Natural killer cell treated with Interleukin-12 subunit alpha and Interleukin-12 subunit beta and Interleukin-15 and Interleukin-18, amount 100 ng/mL, for 72 hours (primary cell): ENCODE data around the gene LRRC75A. TPM values are rescaled to one million over a fixed set of nuclear protein-coding genes. Genes with fewer than 3 reads are reported as not detected.

Source experiments
- ATAC-seq, 2 donors: fragments of 150-1000 bp; cut with Tn5 transposase in 1 of 2; sonication (Bioruptor Pico), chemical (Tn5 transposase) in 1 of 2; 2 replicates each; pipeline ENCODE4 v1.10.0; 2021
- DNase-seq: peaks from one replicate; pipeline ENCODE4 v3.0.0; 2022; ENCODE audit warnings: low spot score
- H3K27ac Mint-ChIP-seq, 2 donors: 1 replicate in 1 of 2; 2 replicates in 1 of 2; pipeline ENCODE4 v1.8.0; 2022; ENCODE audit warnings: mixed read lengths in 2 of 2, mild to moderate bottlenecking in 1 of 2, moderate library complexity in 1 of 2
- H3K27me3 Mint-ChIP-seq, 2 donors: 1 replicate in 1 of 2; 2 replicates in 1 of 2; pipeline ENCODE4 v1.8.0; 2022; ENCODE audit warnings: mixed read lengths in 2 of 2
- H3K36me3 Mint-ChIP-seq: one replicate; pipeline ENCODE4 v1.8.0; 2022; ENCODE audit warnings: mixed read lengths
- H3K4me1 Mint-ChIP-seq, 2 donors: 1 replicate in 1 of 2; 2 replicates in 1 of 2; pipeline ENCODE4 v1.8.0; 2022; ENCODE audit warnings: low read depth in 2 of 2, mixed read lengths in 2 of 2, mild to moderate bottlenecking in 1 of 2
- H3K4me3 Mint-ChIP-seq: one replicate; pipeline ENCODE4 v1.8.0; 2022; ENCODE audit warnings: mixed read lengths
- H3K9me3 Mint-ChIP-seq: 2 replicates; pipeline ENCODE4 v1.8.0; 2022; ENCODE audit warnings: mixed read lengths
- total RNA-seq, 2 donors: library from RNA; stranded (reverse); gene quantifications; one replicate each; pipeline ENCODE4 v1.2.3, GENCODE V29; 2022

LRRC75A gene
- total RNA-seq, 2 donors from 2014 or later, result 1.9 to 2.6 TPM

DNA sequence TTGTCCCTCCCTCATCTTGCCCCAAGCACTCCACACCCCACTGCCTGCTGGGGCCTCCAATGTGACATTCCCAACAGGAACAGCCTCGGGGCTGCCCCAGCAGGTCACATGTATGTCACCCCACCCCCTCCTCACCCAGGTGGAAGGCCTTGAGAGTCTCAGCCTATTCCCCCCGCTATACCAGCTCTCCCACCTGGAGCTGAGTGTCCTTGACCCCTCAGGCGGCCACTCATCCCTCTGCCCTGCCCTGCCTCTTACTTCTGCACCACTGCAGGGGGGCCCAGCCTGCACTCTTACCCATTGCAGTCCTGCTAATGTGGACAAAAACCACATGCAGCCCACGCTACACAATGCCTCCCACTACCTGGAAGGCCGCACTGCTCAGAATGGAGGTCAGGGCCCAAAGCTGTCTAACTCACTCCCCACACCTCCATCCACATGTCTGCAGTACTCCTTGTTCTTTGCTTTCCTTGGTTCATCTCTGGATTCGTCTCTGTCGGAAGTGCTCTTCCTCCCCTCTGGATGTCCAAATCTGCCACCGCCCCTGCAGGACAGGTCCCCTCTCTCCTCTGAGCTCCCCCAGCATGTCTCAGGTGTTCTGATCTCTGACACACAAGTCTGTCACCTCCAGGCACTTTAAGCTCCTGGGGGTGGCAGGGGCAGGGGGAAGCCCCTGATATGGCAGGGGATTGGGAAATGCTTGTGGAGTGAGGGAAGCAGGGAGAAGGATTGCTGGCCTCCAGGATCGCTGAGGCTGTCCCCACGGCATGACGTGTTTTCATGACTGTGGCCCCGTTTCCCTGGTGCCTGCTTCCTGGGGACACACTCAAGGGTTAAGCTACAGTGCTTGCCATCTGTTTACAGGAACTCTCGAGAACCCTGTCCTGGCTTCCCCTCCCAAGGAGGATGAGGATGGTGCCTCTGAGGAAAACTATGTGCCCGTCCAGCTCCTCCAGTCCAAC, 55.8 kb downstream of the LRRC75A start:
- Mint-ChIP-seq H3K4me3 (no peak overlapping the region), H3K36me3 (peaks cover 16% of the 10 kb centered on the region), H3K27ac (peak overlapping the region; percentile 70 to 97)

DNA sequence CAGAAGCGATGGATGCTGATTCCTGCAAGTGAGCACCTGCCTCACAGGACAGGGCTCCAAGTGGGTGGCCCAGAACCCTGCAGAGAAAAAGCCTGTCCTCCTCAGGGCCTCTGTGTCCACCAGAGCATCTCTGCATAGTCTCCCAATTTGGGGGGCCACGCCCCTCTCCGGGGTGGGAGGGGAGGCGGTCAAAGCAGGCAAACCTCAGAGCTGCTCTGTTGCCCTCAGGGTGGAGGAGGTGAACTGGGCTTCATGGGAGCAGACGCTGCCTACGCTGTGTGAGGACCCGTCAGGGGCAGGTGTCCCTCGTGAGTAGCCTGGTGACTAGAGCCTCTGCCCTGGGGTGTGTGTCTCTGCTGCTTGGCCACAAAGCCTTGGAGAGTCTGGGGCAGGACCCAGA, 57.3 kb downstream of the LRRC75A start:
- Mint-ChIP-seq H3K27me3 (no peaks in the 10 kb centered on the region), H3K4me3 (no peak overlapping the region), H3K36me3 (peaks cover 8% of the 10 kb centered on the region), H3K9me3 (no peaks in the 10 kb centered on the region), H3K27ac (no peak overlapping the region), H3K4me1 (peaks cover 30 to 33% of the 10 kb centered on the region in 2 donors)
- ATAC-seq, result no peak
- DNase-seq, result no peak

More for the DNA sequence above, 55.8 kb downstream of the LRRC75A start:
- DNase-seq (no peak), ATAC-seq (no peak)
- no peaks in the 10 kb centered on the region for H3K9me3 Mint-ChIP-seq
- peaks cover 39 to 43% of the 10 kb centered on the region in 2 donors for H3K4me1 Mint-ChIP-seq
- H3K27me3 Mint-ChIP-seq, result no peaks in the 10 kb centered on the region

DNA sequence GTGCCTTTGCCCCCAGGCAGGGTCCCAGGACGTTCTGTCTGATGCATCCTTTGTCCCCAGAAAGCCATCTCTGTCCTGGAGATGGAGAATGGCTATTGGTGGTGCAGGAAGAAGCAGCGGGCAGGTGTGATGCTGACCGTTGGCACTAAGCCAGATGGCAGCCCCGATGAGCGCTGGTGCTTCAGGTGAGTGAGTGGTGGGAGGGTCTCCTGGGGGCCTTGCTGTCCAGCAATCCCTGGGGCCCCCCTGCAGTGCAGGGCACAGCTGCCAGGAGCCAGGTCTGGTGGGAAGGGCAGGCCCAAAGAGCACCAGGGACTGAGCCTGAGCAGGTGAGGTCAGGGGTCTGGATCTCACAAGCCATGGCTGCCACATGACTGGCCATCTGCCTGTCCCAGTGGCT, 58.5 kb downstream of the LRRC75A start:
- Mint-ChIP-seq H3K27ac (no peak overlapping the region), H3K27me3 (no peaks in the 10 kb centered on the region), H3K36me3 (peaks cover 11% of the 10 kb centered on the region), H3K9me3 (no peaks in the 10 kb centered on the region), H3K4me3 (no peak overlapping the region), H3K4me1 (peaks cover 20 to 26% of the 10 kb centered on the region in 2 donors)
- no peak for DNase-seq
- no peak for ATAC-seq

DNA sequence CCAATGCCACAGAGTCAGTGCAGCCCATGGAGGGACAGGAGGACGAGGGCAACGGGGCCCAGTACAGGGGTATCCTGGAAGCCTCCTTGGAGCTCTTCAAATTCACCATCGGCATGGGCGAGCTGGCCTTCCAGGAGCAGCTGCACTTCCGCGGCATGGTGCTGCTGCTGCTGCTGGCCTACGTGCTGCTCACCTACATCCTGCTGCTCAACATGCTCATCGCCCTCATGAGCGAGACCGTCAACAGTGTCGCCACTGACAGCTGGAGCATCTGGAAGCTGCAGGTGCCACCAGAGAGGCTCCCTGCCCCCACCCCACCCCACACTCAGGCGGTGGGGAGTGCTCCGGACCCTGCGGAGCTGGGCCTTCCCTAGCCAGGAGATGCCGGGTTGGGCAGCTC, 60.0 kb downstream of the LRRC75A start:
- Mint-ChIP-seq H3K27ac (no peak overlapping the region), H3K4me1 (peaks cover 13 to 16% of the 10 kb centered on the region in 2 donors), H3K4me3 (no peak overlapping the region), H3K9me3 (no peaks in the 10 kb centered on the region), H3K27me3 (no peaks in the 10 kb centered on the region), H3K36me3 (peaks cover 11% of the 10 kb centered on the region)
- ATAC-seq, result no peak
- no peak for DNase-seq

DNA sequence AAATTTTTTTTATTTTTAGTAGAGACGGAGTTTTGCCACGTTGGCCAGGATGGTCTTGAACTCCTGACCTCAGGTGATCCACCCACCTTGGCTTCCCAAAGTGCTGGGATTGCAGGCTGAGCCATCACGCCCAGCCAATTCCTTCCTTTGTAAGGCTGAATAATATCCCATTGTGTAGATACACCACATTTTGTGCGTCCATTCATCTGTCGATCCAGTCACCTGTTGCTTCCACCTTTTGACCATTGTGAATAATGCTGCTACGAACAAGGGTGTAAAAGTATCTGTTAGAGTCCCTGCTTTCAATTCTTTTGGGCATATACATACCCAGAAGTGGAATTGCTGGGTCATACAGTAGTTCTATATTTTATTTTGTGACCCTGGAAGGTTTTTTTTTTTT, 61.3 kb downstream of the LRRC75A start:
- H3K9me3 Mint-ChIP-seq, result no peaks in the 10 kb centered on the region
- H3K27ac Mint-ChIP-seq, result no peak overlapping the region
- H3K36me3 Mint-ChIP-seq, result peaks cover 11% of the 10 kb centered on the region
- no peak for ATAC-seq
- no peaks in the 10 kb centered on the region for H3K27me3 Mint-ChIP-seq
- peaks cover 5 to 12% of the 10 kb centered on the region in 2 donors for H3K4me1 Mint-ChIP-seq
- DNase-seq, result no peak
- H3K4me3 Mint-ChIP-seq, result no peak overlapping the region

DNA sequence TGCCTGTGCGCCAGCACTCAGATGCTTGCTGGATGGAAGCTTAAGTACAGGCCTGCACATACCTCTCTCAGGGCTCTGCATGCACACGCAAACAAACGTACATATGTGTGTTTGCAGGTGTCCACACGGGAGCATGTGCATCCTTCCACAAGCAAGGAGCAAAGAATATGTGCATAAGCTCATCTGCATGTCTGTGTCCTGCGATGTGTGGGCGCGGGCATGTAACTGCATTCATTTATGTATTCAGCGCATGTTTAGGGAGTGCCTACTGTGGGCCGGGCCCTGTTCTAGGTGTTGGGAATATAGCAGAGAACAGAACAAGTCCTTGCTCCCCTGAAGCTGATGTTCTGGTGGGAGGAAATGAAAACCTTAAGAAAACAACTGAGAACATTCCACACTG, 62.9 kb downstream of the LRRC75A start:
- H3K4me1 Mint-ChIP-seq, result peaks cover 0 to 6% of the 10 kb centered on the region in 2 donors
- no peak overlapping the region for H3K4me3 Mint-ChIP-seq
- H3K27ac Mint-ChIP-seq, result peak overlapping the region in 1 of 2 donors; percentile 34
- no peaks in the 10 kb centered on the region for H3K9me3 Mint-ChIP-seq
- H3K36me3 Mint-ChIP-seq, result peaks cover 11% of the 10 kb centered on the region
- DNase-seq (no peak), ATAC-seq (no peak)
- H3K27me3 Mint-ChIP-seq, result no peaks in the 10 kb centered on the region

DNA sequence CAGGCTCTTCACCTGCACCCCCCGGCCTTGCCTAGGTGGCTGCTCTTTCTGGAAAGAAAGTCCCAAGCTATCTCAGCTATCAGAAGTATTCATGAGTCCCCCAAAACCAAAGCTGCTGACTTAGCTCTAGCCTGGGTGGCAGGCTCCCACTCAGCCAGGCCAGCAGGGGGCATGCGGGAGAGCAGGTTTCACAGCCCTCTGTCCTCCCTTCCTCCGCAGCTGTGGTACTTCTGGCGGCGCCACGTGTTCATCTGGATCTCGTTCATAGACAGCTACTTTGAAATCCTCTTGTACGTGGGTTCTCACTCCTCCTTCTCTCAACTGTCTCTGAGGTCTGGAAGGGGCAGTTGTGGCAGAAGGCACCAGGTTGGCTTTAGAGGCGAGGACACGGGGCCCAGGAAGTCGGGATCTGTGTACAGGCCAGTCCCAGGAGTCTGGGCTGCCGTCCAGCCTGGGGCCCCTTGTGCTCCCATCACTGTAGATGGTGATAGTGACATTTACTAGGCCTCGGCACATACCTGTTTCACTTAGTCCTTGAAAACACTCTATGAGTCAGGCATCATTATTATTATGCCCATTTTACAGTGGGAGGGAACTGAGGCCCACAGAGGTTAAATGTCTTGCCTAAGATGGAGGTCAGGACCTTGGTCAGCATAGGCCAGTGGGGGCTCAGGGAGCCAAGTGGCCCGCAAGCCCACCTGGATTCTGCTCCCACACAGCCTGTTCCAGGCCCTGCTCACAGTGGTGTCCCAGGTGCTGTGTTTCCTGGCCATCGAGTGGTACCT, 63.7 kb downstream of the LRRC75A start:
- H3K36me3 Mint-ChIP-seq, result peaks cover 11% of the 10 kb centered on the region
- ATAC-seq (peak in 1 of 2 donors; percentile 62), DNase-seq (no peak)
- no peaks in the 10 kb centered on the region for H3K9me3 Mint-ChIP-seq
- no peak overlapping the region for H3K27ac Mint-ChIP-seq
- peaks cover 0 to 6% of the 10 kb centered on the region in 2 donors for H3K4me1 Mint-ChIP-seq
- no peaks in the 10 kb centered on the region for H3K27me3 Mint-ChIP-seq
- no peak overlapping the region for H3K4me3 Mint-ChIP-seq

DNA sequence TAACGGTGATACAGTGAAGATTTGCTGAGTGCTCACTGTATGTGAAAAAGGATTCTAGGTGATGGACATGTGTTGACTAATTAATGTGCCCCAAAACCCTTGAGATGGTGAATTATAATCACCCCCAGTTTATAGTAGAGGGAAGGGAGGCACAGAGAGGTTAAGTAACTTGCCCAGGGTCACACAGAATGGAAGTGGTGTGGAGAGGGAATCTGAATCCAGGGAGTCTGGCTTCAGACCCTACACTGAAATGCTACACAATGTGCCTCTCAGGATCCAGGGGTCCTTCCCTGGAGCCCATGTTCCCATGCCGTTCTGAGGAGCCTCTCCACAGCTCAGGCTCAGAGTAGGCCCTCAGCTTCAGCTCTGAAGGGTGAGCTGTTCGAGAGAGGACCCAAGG, 65.0 kb downstream of the LRRC75A start:
- Mint-ChIP-seq H3K36me3 (peaks cover 11% of the 10 kb centered on the region), H3K27me3 (no peaks in the 10 kb centered on the region), H3K27ac (no peak overlapping the region), H3K4me3 (no peak overlapping the region), H3K9me3 (no peaks in the 10 kb centered on the region), H3K4me1 (peaks cover 0 to 9% of the 10 kb centered on the region in 2 donors)
- no peak for DNase-seq
- no peak for ATAC-seq

DNA sequence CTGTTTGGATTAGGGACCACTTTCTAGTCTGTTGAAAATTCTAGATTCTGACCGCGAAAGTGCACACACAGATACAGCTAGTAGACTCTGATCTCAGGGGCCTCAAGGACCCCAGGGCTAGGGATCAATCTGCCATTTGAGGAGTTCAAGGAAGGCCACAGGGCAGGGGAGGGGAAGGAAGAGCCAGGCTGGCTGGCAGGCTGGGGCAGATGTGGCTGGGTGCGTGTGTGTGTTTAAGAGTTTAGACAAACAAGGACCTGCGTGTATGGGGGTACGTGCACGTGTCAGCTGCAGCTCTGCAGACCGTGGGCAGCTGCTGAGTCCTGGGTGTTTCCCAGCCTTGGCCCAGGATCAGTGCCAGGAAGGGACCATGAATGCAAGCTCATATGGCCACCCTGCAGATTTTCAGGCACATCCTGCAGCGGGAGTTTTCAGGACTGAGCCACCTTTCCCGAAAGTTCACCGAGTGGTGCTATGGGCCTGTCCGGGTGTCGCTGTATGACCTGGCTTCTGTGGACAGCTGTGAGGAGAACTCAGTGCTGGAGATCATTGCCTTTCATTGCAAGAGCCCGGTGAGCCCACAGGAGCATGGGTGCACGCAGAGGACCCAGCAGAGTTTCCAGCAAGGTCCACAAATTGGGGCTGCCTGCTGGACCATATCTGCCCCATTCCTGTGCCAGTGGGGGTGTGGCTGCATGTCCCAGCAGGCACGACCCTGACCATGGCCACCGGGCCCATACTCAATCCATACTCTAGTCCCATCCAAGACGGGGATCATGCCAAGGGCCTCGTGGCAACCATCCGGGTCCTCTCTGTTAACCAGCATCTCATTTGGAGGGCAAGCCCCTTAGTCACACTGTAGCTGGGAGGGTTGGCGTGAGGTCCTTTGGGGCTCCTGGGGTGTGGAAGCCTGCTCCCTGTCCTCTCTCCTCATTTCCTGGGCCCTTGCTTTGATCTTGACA, 66.0 kb downstream of the LRRC75A start:
- no peak for DNase-seq
- no peak overlapping the region for H3K27ac Mint-ChIP-seq
- no peak for ATAC-seq
- H3K27me3 Mint-ChIP-seq, result no peaks in the 10 kb centered on the region
- no peak overlapping the region for H3K4me3 Mint-ChIP-seq
- H3K9me3 Mint-ChIP-seq, result no peaks in the 10 kb centered on the region
- peaks cover 1 to 13% of the 10 kb centered on the region in 2 donors for H3K4me1 Mint-ChIP-seq
- peaks cover 11% of the 10 kb centered on the region for H3K36me3 Mint-ChIP-seq

DNA sequence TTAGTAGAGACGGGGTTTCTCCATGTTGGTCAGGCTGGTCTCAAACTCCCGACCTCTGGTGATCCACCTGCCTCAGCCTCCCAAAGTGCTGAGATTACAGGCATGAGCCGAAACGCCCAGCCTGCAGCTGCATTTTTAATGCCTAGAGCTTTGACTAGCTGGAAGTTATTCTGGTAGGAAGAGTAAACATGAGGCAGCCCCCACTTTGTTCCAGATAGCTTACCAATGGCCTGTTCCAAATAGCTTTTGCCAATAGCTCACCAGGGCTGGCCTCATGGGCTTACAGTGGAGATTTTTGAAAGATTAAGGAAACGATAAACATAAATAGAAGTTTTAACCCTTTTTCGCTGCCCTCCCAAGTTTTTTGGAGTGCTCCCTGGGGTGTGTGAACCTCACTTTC, 66.8 kb downstream of the LRRC75A start:
- H3K4me3 Mint-ChIP-seq, result no peak overlapping the region
- no peak overlapping the region for H3K27ac Mint-ChIP-seq
- no peaks in the 10 kb centered on the region for H3K27me3 Mint-ChIP-seq
- no peak for ATAC-seq
- DNase-seq, result no peak
- H3K9me3 Mint-ChIP-seq, result no peaks in the 10 kb centered on the region
- H3K36me3 Mint-ChIP-seq, result peaks cover 12% of the 10 kb centered on the region
- peaks cover 9 to 17% of the 10 kb centered on the region in 2 donors for H3K4me1 Mint-ChIP-seq

DNA sequence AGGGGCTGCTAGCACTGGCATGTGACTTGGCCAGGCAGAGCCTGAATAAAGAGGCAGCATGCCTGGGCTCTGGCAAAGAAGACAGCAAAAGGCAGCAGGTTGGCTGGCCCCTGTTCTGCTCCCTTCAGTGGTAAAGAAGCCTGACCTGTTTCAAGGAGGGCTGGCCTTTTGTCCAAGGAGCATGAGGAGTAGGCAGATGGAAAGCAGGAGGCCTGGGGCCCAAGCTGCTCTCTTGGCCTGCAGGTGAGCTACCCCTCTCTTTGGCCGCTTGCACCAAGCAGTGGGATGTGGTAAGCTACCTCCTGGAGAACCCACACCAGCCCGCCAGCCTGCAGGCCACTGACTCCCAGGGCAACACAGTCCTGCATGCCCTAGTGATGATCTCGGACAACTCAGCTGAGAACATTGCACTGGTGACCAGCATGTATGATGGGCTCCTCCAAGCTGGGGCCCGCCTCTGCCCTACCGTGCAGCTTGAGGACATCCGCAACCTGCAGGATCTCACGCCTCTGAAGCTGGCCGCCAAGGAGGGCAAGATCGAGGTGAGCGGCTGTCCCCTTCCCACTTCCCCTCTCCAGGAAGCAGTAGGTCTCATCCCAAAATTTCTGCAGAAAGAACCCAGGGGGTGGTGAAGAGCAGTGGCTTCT, 68.6 kb downstream of the LRRC75A start:
- ATAC-seq, result no peak
- no peaks in the 10 kb centered on the region for H3K27me3 Mint-ChIP-seq
- H3K4me3 Mint-ChIP-seq, result no peak overlapping the region
- H3K27ac Mint-ChIP-seq, result no peak overlapping the region
- peaks cover 4% of the 10 kb centered on the region for H3K36me3 Mint-ChIP-seq
- H3K4me1 Mint-ChIP-seq, result peaks cover 24 to 31% of the 10 kb centered on the region in 2 donors
- no peak for DNase-seq
- no peaks in the 10 kb centered on the region for H3K9me3 Mint-ChIP-seq

DNA sequence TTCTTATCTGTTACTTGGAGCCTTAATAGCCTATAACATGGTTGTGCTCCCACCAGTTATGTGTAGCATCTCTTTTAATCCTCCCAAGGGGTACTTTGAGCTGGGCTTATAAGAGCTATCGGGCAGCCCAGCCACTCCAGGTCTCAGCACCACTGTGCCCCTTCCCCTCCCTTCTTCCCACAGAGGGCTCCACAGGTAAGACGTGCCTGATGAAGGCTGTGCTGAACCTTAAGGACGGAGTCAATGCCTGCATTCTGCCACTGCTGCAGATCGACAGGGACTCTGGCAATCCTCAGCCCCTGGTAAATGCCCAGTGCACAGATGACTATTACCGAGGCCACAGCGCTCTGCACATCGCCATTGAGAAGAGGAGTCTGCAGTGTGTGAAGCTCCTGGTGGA, 69.6 kb downstream of the LRRC75A start:
- Mint-ChIP-seq H3K27ac (no peak overlapping the region), H3K27me3 (no peaks in the 10 kb centered on the region), H3K9me3 (no peaks in the 10 kb centered on the region), H3K4me3 (no peak overlapping the region), H3K36me3 (peaks cover 4% of the 10 kb centered on the region), H3K4me1 (peaks cover 29 to 36% of the 10 kb centered on the region in 2 donors)
- ATAC-seq (no peak), DNase-seq (no peak)

DNA sequence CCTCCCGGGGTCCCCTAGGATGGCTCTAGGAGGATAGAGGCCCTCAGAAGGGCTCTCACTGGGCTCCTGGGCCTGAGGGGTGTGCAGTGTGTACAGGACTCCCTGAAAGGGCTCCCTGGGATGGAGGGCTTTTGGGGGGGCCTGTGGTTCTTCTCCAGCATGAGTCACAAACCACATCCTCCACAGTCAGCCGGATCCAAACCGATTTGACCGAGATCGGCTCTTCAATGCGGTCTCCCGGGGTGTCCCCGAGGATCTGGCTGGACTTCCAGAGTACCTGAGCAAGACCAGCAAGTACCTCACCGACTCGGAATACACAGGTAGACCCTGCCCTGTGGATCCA, 72.1 kb downstream of the LRRC75A start:
- peak overlapping the region; percentile 99 for H3K4me3 Mint-ChIP-seq
- H3K27ac Mint-ChIP-seq, result peak overlapping the region; percentile 99 to 100
- peaks cover 4% of the 10 kb centered on the region for H3K36me3 Mint-ChIP-seq
- H3K27me3 Mint-ChIP-seq, result no peaks in the 10 kb centered on the region
- peak; percentile 52 to 53 for ATAC-seq
- DNase-seq, result peak; percentile 71
- peaks cover 37 to 41% of the 10 kb centered on the region in 2 donors for H3K4me1 Mint-ChIP-seq
- no peaks in the 10 kb centered on the region for H3K9me3 Mint-ChIP-seq
